HG03045 (cell line): ENCODE data around the gene SERF1A.
"Not testable (repeated sequence)": the region's sequence is repeated elsewhere in the genome, so short reads cannot be mapped to it uniquely, and the experiment has no call there.

Experiments
- ATAC-seq: cut with Tn5 transposase; IDR thresholded peaks from one replicate; pipeline ENCODE4 v1.9.1; 2021; ENCODE audit warnings: mild to moderate bottlenecking, moderate library complexity; ENCODE audit not compliant: unreplicated experiment

Gene SERF1A

DNA sequence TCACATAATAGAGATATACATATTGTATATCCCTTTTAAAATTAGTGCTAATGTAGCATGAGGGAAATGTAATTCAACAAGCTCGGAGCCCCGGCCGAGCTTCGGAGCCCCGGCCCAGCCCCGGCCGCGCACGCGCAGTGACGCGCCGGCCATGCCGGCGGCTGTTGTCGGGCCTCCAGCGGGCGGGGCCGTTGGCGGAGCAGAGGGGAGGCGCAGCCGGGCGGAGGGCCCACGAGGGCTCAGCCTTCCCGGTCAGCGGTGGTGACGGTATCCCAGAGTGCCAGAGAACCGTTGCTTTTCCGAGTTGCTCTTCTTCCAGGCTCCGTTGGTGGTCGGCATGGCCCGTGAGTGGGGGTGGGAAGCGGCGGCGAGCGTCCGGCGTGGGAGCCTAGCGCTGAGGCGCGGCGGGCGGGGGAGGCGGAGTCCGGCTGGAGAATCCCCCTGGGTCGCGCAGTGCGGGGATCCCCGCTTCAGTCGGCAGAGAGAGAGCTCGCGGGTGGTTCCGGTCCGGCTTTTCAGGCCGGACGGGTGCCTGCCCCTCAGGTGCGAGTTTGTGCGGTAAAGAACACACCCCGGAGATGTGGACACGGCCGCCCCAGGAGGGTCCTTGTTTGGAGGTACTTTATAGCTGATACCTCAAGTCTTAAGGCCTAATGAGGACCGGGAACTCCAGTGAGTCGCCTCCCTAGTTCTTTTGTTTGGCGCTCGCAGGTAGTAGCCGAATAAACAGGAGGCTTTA, at the start of gene SERF1A:
TSS of gene SERF1A (plus strand) at position 137 of the 739 bp plus-strand sequence. CDS start at position 338, 201 bp downstream.
- ATAC-seq = peak; percentile 93

- ATAC-seq = not testable (repeated sequence)
Observed at GRCh38 chr5:70866778-70867177, 33.7 kb upstream of the SERF1A start.

- ATAC-seq = not testable (repeated sequence)
Observed at GRCh38 chr5:70870626-70871025, 29.8 kb upstream of the SERF1A start.

- ATAC-seq = not testable (repeated sequence)
Observed at GRCh38 chr5:70896076-70896475, 4.4 kb upstream of the SERF1A start.

DNA sequence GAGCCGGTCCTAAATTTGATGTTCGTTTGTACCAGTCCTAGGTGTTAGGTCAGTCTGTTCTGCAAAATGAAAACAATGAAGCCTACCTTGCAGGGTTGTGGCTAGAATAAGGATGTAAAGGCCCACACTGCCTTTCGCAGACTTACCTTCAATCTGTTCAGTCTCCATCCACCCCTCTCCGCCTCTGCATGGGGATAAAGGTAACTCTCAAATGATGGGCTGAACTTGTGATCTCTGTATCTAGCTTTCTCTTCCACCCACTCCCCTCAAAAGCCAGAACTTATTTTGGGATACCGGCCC, 753 bp downstream of the SERF1A start:
- peak; percentile 24 for ATAC-seq

DNA sequence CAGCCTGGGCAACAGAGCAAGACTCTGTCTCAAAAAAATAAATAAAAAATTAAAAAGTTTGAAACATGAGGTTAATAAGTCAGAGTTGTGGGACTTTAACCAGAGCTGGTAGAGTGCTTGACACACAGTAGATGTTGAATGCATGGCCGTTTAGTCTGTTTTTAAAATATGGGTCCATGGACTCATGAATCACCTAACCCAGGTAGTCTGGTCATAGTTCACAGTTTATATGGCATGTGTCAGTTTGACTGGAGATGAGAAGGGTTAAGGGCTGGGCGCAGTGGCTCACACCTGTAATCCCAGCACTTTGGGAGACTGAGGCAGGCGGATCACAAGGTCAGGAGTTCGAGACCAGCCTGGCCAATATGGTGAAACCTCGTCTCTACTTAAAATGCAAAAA, 6.2 kb downstream of the SERF1A start:
- ATAC-seq = not testable (repeated sequence)

DNA sequence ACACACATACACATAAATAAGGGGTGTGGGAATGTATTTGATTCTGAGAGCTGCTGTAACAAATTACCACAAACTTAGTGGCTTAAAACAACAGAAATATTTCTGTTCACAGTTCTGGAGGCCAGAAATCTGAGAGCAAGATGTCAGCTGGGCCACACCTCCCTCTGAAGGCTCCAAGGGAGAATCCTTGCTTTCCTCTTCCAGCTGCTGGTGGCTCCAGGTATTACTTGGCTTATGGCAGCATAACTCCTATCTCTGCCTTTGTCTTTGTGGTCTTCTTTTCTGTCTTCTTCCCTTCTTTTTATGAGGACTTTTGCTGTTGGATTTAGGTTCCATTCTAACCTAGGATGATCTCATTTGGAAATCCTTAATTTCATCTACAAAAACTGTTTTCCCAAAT, 16.4 kb downstream of the SERF1A start:
- ATAC-seq = not testable (repeated sequence)

DNA sequence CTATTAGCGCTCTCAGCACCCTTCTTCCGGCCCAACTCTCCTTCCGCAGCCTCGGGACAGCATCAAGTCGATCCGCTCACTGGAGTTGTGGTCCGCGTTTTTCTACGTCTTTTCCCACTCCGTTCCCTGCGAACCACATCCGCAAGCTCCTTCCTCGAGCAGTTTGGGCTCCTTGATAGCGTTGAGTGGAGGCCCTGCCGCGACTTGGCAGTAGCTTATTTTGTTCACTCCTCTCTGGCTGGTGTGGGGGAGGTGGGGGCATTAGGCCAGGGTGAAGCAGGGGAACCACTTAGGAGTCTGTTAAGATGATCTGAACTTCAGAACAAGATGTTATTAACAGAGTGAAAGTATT, 24.7 kb downstream of the SERF1A start:
- ATAC-seq = peak; percentile 46

DNA sequence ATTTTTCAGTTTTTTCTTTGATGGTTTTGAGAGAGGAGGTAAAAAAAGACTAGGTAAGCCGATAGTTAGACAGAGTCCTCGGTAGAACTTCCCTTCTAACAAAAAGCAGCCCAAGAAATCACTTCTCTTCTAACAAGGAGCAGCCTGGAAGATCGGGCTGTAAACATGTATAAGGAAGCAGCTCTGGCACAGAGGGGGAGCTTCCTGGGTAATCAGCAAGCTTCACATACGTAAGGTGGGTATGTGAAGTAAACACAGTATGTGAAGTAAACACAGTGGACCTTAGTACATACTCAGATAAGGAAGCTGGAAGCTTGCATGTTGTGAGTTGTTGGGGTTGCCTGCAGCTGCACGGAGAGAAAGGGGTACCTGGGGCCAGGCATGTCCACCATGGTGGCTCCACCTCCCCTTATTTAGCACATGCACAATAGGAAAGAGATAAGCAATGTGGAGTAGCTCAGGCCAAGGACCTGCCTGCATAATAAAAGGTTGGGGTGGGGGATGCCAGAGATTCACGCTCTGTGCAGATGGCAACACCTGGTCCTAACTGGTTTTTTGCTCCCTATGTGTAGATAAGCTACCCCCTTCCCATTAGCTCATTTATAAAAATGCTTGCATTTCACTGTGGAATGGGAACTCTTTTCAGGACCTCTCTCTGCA, 31.4 kb downstream of the SERF1A start:
- ATAC-seq = not testable (repeated sequence)

GRCh38 chr5:70932560-70932959, 32.1 kb downstream of the SERF1A start:
- ATAC-seq = not testable (repeated sequence)

DNA sequence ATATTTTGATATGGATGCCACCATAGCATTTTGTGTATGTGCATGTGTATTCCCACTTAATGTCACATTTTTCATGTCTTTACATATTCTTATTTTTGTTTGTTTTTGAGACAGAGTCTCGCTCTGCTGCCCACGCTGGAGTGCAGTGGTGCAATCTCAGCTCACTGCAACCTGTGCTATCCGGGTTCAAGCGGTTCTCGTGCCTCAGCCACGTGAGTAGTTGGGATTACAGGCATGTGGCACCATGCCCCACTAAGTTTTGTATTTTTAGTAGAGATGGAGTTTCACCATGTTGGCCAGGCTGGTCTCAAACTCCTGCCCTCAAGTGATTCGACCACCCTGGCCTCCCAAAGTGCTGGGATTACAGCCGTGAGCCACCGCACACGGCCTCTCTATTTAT, 52.6 kb downstream of the SERF1A start:
- ATAC-seq = not testable (repeated sequence)
